GM18951 (cell line): ENCODE data around the gene WNT11.

Source experiments
- POLR2A ChIP-seq: IDR thresholded peaks from 4 replicates; pipeline ENCODE4 v1.6.1; 2011; ENCODE audit warnings: mild to moderate bottlenecking; ENCODE audit not compliant: insufficient read length, insufficient read depth; ENCODE audit errors: extremely low read depth
- in situ Hi-C: fragments of 300-500 bp; cut with MboI; formaldehyde crosslinking; loops from one replicate; pipeline ENCODE4 v1.12.0; 2022; ENCODE audit warnings: low sequenced_read_pairs, mixed read lengths, inconsistent platforms; ENCODE audit not compliant: unreplicated experiment

Gene WNT11

DNA sequence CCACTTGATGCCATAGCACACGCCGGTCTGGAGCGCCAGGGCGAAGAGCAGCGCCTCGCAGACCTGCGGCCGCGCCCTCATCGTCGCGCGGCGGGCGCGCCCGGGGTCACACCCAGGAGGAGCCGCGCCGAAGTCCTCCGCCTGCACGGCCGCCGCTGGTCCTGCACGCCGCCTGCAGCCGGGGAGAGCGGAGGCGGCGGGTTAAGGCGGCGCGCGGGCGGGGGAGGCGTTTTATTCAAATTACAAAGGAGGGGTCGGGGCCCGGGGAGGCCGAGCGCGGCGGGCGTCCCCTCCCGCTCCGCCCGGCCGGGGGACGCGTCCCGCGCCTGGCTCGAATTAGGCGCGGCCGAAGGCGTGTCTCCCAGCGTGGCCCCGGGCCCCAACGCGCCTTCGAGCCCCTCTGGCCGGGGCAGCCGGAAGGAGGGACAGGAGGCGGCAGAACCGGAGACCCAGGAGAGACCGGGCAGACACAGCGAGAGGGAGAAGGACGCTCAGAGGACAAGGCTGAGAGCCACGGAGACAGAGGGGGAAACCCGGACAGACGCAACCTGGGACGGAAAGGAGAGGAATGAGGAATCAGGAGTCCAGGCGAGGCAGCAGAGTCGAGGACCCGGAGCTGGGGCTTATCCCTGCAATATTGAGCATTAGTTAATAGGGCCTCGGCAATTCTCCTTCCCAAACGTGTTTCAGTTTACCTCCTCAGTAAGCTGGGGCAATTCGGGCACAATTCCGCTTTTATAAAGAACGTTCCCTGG lies at the start of gene WNT11:
WNT11 (minus strand) TSS at position 176 of the 755 bp plus-strand sequence; CDS start at position 81, 95 bp downstream.
- in situ Hi-C loops: no loop called here

DNA sequence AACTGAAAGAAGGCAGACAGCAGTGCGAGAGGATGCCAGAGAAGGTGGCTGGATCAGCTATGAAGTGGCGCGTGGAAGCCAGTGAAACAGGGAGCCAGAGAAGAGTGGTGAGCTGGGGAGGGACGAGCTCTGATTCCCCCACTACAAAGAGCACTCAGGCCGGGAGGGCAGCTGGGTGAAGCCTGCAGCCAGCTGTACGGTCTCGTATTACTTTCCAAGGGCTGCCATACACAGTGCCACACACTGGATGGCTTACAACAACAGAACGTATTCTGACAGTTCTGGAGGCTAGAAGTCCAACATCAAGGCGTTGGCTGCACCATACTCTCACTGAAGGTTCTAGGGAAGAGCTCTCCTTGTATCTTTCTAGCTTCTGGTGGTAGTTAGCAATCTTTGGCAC lies 47.1 kb upstream of the WNT11 start:
- TF ChIP-seq POLR2A: no peak
- in situ Hi-C loops: no loop called here

More for the DNA sequence above, at the start of gene WNT11:
- TF ChIP-seq POLR2A: no peak

DNA sequence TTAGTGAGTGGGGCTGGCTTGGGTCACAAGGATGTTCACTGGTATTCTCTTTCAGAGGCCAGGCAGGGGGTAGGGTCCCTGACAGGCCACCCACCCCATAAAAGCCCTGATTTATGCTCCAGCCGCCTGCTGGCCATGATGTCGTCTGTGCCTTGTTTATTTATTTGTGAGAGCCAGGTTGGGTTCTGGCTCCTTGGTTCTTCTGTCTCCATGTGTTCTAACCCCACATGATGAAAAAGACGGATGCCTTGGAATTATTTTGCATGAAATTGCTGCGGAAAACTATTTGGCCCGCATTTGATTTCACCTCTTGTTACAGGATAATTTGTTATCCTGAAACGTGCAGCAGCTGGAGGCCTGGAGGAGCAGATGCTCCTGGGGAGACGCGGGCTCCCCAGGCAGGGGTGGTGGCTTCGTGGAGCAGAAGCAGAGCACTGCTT lies 46.3 kb upstream of the WNT11 start:
- TF ChIP-seq POLR2A: no peak
- in situ Hi-C loops: no loop called here

DNA sequence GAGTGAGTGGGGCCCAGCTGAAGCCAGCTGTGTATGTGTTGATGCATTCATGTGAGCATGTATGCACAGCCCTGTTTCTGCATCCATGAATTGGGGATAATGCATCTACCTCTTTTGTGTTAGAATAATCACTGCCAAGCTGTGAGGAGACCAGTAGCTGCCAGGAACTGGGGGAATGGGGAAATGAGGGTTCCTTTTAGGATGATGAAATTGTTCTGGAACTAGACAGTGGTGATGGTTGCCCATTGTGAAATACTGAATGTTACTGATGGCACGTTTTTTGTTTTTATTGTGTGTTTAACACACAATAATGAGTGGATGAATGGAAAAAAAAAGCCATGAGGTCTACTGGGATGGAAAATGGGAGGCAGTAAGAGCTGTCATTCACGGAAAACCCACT lies 45.3 kb upstream of the WNT11 start:
- in situ Hi-C loops: no loop called here
- TF ChIP-seq POLR2A: no peak

DNA sequence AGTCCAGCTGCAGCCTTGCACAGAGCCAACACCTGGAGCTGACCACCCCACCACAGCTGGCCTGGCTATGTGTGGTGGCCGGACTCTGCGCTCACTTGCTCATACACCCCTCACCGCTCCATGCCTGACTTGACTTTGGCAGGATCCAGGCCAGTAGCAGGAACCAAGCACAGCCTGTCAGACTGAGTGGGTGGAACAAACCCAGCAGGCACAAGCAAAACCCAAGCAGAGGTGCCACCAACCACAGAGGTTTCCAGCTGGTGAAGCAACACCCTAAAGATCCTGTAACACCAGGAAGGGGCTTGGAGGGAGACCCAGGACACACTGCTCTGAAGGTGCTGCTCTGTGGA lies 44.9 kb upstream of the WNT11 start:
- TF ChIP-seq POLR2A: no peak
- in situ Hi-C loops: no loop called here

DNA sequence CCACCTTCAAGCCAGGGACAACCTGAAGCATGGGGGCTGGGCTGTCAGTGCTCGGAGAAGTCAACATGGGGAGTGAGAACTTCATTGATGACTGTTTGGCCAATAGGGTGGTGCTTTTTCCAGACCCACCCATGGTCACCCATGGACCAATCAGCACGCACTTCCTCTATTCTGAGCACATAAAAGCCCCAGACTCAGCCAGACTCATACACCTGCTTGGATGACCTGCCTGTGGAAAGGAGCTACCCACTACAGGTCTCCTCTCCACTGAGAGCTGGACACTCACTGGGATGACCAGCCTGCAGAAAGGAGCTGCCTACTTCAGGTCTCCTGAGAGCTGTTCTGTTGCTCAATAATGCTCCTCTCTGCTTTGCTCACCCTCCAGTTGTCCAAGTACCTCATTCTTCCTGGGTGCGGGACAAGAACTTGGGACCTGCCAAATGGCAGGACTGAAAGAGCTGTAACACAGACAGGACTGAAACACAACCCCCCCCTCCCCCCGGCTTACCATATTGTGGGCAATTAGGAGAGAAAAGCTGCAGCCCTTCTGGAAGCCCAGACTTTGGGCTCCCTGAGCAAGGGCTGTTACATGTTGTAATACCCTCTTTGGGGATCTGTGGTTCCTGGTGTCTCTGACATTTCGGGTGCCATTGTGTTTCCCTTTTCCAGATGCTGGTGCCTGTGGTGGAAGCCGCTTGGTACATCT lies 44.4 kb upstream of the WNT11 start:
- in situ Hi-C loops: no loop called here

DNA sequence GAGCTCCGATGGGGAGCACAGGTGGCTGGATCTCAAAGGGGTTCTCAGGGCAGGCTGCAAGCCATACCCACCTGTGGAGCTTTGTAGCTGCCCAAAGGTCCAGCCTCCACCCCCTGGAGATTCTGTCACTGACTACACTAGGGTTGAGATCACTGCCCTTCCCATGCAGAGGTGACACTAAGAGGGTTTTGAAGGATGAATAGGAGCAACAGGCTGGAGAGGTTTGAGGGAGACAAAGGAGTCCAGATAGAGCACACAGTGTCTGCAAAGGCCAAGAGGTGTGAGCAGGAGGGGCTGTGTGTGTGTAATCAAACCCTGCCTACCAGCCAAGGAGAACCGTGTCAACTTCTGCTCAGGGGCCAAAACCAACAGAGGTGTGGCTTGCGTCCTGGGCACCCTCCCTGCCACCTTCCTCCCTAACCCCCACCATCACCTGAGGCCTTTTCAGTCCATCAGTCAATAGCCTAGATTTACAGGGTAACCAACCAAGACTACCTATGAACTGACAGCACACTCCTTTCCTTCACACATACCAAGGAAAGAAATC lies 43.0 kb upstream of the WNT11 start:
- TF ChIP-seq POLR2A: no peak
- in situ Hi-C loops: no loop called here

More for the DNA sequence above, 44.4 kb upstream of the WNT11 start:
- TF ChIP-seq POLR2A: no peak

DNA sequence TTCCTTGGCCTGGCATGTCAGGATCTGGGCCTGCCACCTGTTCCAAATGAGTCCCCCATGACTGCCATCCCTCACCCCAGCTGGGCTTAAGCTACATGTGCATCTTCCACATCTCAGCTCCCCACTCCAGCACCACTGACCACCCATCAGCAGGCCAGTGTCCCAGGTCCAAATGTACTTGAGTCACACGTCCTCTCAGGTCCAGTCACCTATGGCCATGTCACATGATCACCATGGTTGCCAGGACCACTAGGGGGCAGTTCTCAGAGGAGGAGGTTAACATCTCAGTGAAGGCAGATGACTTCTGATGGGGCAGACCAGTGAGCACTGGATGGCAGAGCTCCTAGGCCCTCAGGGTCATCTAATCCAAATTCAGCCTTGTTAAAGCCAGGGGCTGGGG lies 41.9 kb upstream of the WNT11 start:
- in situ Hi-C loops: no loop called here
- no peak for TF ChIP-seq POLR2A

DNA sequence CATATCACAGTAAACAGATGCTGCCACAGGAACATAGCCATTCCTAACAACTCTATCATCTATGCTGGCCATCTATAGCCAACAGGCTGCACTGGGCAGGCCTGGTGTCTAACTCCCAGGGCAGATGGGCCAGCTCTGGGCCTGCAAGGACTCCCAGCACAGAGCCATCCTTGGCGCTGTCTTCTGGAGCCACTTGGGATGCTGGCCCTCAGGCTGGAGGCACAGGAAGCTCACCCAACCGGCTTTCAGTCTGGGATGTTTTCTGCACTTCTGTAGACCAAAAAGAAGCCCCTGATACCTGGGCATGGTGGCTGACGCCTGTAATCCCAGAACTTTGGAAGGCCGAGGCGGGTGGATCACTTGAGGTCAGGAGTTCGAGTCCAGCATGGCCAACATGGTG lies 40.8 kb upstream of the WNT11 start:
- TF ChIP-seq POLR2A: no peak
- in situ Hi-C loops: no loop called here

DNA sequence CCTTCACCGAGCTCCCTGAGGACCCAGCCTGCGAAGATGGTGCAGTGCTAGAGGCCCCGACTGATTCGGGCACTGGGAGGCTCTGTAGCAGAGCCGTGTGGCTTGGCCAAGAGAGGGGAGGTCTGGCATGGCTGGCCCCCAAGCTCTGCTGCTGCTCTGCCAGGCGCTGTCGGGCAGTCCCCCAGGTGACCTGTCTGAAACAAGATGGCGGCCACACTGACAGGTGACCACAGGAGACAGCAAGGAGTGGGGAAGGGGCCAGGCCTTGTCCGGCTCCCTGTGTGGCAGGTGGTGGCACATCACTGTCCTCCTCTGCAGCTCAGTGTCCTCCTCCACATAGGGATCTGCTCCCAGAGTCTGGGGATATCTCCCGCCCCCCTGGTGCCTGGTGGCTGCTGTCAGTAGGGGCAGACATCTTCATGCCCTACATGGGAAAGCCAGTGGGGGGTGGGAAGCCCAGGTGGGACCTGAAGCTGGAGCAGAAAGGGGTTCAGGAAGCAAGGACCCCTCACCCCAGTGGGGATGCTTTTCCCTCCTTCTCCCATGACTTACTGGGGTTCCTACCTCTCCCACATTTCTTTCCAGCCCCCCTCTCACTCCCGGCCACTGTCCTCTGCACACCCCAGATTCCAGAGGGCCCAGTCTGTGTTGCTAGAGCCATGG lies 40.1 kb upstream of the WNT11 start:
- in situ Hi-C loops: no loop called here

DNA sequence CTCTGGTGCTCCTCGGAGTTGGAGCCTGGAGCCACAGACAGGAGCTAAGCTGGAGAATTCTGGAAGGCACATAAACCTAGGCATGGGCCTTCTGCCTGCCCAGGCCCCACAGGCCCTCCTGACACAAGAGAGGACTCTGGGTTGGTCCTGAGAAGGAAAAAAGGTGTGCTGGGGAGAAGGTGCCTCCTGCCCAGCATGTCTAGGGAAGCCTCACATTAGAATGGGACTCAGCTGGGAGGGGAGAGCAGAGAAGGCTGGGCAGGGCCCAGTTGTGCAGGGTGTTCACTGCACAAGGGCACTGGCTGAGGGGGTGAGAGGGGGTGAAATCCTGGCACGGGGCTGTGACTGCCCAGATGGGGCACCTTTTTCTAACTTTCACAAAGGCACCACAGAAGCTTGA lies 39.4 kb upstream of the WNT11 start:
- in situ Hi-C loops: no loop called here
- no peak for TF ChIP-seq POLR2A

More for the DNA sequence above, 40.1 kb upstream of the WNT11 start:
- no peak for TF ChIP-seq POLR2A

DNA sequence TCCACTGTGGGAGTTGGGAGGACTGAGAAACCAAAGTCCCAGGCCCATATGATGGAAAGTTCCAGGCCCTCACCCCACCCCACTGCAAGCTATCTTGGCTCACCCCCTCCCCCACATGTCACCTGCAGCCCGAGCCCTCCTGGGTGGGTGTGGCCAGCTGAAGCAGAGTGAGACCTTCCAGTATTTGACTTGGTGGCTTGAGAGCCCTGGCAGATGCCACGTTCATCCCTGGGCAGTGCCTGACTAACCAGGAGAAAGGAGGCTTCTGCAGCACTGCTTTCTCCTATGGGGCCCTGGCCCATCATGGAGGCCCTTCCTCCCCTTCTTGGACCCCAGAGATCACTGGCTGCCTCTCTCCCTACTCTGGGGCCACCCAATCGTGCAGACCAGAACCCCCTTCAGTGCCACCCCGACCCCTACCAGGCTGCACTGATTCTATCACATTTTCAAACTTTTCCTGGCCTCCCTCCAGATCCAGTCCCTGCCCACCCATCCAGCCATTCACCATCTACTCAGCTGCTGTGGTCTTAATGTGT lies 38.1 kb upstream of the WNT11 start:
- in situ Hi-C loops: no loop called here
- TF ChIP-seq POLR2A: no peak

DNA sequence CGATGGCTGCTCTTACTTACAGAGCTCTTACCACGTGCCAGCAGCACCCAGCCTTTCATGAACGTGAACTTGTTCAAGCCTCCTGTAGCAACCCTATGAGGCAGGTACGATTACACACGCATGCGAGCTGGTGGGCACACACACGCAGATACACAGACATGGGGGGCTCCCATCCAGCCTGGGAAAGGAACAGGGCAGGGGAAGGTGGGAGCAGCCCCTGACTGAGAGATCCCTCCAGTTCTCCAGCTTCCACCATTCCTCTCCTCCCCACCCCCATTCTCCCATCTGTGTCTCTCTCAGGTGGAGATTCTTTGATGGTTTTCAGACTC lies 37.6 kb upstream of the WNT11 start:
- in situ Hi-C loops: no loop called here
- TF ChIP-seq POLR2A: no peak
